ENCODE data around the gene POC1A.

The POC1A gene

DNA sequence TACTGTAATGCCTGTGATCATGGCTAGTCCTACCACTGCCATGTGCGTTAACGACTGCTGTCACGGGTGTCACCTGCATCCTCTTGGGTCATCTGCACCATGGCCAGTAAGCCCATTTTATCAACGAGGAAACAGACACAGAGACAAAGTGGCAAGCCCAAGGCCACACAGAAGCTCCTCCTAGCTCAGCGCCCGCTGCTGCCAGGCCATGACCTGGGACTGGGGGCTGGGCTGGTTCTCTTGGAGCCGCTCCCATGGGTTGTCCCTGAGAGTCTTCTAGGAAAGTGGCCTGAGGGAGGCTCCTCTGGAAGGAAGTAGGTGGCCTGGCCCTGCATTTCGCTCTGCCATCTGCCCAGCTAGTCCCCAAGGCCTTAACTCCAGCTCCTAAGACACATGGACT, 102.8 kb downstream of the POC1A start:
- H3K4me3 Mint-ChIP-seq: no peak overlapping the region
- H3K27me3 Mint-ChIP-seq (ENCODE audit: low read depth, poor library complexity): no peaks in the 10 kb centered on the region
- H3K4me1 Mint-ChIP-seq: peaks cover 38% of the 10 kb centered on the region
- TF ChIP-seq, protein P1, sequence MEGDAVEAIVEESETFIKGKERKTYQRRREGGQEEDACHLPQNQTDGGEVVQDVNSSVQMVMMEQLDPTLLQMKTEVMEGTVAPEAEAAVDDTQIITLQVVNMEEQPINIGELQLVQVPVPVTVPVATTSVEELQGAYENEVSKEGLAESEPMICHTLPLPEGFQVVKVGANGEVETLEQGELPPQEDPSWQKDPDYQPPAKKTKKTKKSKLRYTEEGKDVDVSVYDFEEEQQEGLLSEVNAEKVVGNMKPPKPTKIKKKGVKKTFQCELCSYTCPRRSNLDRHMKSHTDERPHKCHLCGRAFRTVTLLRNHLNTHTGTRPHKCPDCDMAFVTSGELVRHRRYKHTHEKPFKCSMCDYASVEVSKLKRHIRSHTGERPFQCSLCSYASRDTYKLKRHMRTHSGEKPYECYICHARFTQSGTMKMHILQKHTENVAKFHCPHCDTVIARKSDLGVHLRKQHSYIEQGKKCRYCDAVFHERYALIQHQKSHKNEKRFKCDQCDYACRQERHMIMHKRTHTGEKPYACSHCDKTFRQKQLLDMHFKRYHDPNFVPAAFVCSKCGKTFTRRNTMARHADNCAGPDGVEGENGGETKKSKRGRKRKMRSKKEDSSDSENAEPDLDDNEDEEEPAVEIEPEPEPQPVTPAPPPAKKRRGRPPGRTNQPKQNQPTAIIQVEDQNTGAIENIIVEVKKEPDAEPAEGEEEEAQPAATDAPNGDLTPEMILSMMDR (IDR thresholded peaks at IDR 0.05): no peak
- peaks cover 24% of the 10 kb centered on the region for H3K36me3 Mint-ChIP-seq (ENCODE audit: low read depth)
- no peak for DNase-seq
- no peak overlapping the region for H3K27ac Mint-ChIP-seq
- H3K9me3 Mint-ChIP-seq: no peaks in the 10 kb centered on the region

DNA sequence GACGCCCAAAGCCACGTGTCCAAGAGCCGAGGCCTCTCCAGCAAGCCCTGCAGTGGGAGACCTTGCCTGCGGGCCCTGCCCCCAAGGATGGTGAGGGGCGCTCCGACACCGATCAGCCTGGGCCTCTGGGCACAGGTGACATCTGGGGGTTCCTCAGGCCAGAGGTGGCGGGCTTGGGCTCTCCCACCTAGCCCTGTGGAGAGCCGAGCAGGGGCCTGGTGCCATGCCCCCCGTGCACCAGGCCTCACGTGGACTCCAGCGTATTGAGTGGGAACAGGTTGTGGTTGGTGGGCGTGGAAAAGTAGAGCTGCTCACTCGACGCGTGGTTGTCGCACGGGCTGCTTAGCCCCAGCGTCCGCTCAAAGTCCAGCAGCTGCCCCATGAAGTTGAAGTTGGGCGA, 103.7 kb downstream of the POC1A start:
- H3K9me3 Mint-ChIP-seq: no peaks in the 10 kb centered on the region
- H3K4me1 Mint-ChIP-seq: peaks cover 44% of the 10 kb centered on the region
- TF ChIP-seq, protein P1 (IDR thresholded peaks at IDR 0.05): no peak
- no peak overlapping the region for H3K27ac Mint-ChIP-seq
- H3K27me3 Mint-ChIP-seq (ENCODE audit: low read depth, poor library complexity): peaks cover 2% of the 10 kb centered on the region
- H3K36me3 Mint-ChIP-seq (ENCODE audit: low read depth): peaks cover 24% of the 10 kb centered on the region
- H3K4me3 Mint-ChIP-seq: no peak overlapping the region
- no peak for DNase-seq

GRCh38 chr3:52049503-52049902, 104.7 kb downstream of the POC1A start:
- TF ChIP-seq, protein P1 (IDR thresholded peaks at IDR 0.05): no peak
- no peak overlapping the region for H3K4me3 Mint-ChIP-seq
- H3K4me1 Mint-ChIP-seq: peaks cover 49% of the 10 kb centered on the region
- H3K36me3 Mint-ChIP-seq (ENCODE audit: low read depth): peaks cover 24% of the 10 kb centered on the region
- H3K9me3 Mint-ChIP-seq: no peaks in the 10 kb centered on the region
- peaks cover 6% of the 10 kb centered on the region for H3K27me3 Mint-ChIP-seq (ENCODE audit: low read depth, poor library complexity)
- no peak overlapping the region for H3K27ac Mint-ChIP-seq
- no peak for DNase-seq

DNA sequence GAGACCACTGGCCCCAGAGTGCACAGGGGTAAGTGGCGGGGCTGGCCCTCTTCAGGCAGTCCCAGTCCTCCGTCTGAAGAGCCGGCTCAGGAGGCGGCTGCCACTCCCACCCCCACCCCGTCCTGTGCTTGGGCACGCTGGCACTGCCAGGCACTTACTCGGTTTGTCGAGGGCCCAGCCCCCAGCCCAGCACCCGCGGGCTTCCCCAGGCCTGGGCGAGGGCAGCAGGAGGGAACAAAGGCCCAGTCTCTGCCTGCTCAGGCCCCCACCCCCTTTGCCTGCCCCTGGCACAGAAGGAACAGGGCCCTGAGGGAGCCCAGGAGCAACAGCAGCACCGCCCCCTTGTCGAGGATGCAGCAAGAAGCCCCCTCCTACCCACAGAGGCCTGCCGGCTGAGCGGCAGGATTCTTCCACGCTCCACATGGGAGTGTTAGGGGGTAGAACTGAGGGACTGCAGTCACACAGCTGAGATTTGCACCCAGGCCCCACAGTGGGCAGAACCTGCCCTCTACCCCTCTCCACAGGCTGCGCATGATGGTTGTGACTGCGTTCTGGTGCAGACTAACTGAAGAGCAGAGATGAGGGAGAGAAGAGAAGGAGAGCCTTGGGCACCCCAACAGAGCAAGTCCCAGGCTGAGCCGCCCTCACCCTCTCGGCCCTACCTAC, 106.8 kb downstream of the POC1A start:
- Mint-ChIP-seq H3K4me3 (no peak overlapping the region), H3K9me3 (no peaks in the 10 kb centered on the region), H3K36me3 (ENCODE audit: low read depth) (peaks cover 12% of the 10 kb centered on the region), H3K27me3 (ENCODE audit: low read depth, poor library complexity) (peaks cover 9% of the 10 kb centered on the region), H3K27ac (no peak overlapping the region), H3K4me1 (peaks cover 37% of the 10 kb centered on the region)
- DNase-seq: no peak
- TF ChIP-seq, protein P1 (IDR thresholded peaks at IDR 0.05): no peak

- Mint-ChIP-seq H3K4me3 (no peak overlapping the region), H3K9me3 (no peaks in the 10 kb centered on the region), H3K27ac (peak overlapping the region; percentile 34), H3K27me3 (ENCODE audit: low read depth, poor library complexity) (peaks cover 9% of the 10 kb centered on the region), H3K4me1 (peaks cover 32% of the 10 kb centered on the region), H3K36me3 (ENCODE audit: low read depth) (peaks cover 12% of the 10 kb centered on the region)
- no peak for DNase-seq
- TF ChIP-seq, protein P1 (IDR thresholded peaks at IDR 0.05): no peak
Measured at GRCh38 chr3:52046902-52047239, 107.4 kb downstream of the POC1A start.

DNA sequence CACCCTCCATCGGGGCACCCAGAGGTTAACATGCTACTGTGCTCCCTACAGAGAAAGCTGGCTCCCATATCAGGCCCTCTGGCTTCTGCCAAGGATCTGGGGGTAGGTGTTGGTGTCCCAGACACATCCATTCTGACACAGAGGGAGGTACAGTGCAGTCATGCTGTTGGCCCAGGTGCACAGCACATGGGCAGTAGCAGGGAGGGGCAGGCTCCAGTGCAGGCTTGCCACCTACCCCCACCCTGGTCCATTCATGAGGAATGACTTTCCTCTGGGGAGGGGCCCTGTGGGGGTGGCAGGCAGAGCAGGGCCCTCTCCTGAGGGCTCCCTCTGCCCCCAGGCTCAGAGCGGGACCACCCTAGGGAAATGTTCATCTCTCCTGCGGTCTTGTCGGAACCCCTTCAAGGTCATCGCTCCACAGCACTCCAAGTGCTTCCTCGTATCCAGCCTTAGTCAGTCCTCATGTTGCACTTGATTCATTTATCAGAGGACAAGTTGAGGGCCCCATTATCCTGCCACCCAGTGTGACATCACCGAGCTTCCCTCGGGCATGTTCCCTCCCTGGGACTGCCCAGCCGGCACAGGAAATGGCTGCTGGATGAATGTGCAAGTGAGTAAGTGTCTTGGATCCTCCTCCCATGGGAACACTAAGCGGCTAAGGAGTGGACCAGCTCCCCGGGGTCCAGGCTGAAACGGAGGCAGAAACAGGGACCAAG, 107.9 kb downstream of the POC1A start:
- H3K36me3 Mint-ChIP-seq (ENCODE audit: low read depth): peaks cover 12% of the 10 kb centered on the region
- no peak for DNase-seq
- no peaks in the 10 kb centered on the region for H3K9me3 Mint-ChIP-seq
- peaks cover 9% of the 10 kb centered on the region for H3K27me3 Mint-ChIP-seq (ENCODE audit: low read depth, poor library complexity)
- peaks cover 32% of the 10 kb centered on the region for H3K4me1 Mint-ChIP-seq
- TF ChIP-seq, protein P1 (IDR thresholded peaks at IDR 0.05): no peak
- no peak overlapping the region for H3K4me3 Mint-ChIP-seq
- peak overlapping the region; percentile 34 for H3K27ac Mint-ChIP-seq

All from nephron progenitor cell (in vitro differentiated cells).